DND-41 (cell line): Measurements from ENCODE around the gene RNF157.

ENCODE experiments used
- EZH2 ChIP-seq: IDR thresholded peaks from 3 replicates; pipeline ENCODE4 v1.6.1; 2012; ENCODE audit warnings: borderline replicate concordance, low read depth, mild to moderate bottlenecking, moderate library complexity, low read length, inconsistent platforms; ENCODE audit not compliant: severe bottlenecking
- TF ChIP-seq, protein P1 (sequence below): IDR thresholded peaks from 2 replicates; pipeline ENCODE4 v1.5.1; 2012; ENCODE audit warnings: borderline replicate concordance, low read length, moderate library complexity, mild to moderate bottlenecking; ENCODE audit not compliant: poor library complexity, severe bottlenecking; ENCODE audit errors: extremely low read depth

GRCh38 chr17:76198702-76199101 is 41.6 kb downstream of the RNF157 start:
- TF ChIP-seq, protein P1, sequence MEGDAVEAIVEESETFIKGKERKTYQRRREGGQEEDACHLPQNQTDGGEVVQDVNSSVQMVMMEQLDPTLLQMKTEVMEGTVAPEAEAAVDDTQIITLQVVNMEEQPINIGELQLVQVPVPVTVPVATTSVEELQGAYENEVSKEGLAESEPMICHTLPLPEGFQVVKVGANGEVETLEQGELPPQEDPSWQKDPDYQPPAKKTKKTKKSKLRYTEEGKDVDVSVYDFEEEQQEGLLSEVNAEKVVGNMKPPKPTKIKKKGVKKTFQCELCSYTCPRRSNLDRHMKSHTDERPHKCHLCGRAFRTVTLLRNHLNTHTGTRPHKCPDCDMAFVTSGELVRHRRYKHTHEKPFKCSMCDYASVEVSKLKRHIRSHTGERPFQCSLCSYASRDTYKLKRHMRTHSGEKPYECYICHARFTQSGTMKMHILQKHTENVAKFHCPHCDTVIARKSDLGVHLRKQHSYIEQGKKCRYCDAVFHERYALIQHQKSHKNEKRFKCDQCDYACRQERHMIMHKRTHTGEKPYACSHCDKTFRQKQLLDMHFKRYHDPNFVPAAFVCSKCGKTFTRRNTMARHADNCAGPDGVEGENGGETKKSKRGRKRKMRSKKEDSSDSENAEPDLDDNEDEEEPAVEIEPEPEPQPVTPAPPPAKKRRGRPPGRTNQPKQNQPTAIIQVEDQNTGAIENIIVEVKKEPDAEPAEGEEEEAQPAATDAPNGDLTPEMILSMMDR, result no peak
- no peak for TF ChIP-seq EZH2
